CD8-positive, alpha-beta memory T cell (primary cell): ENCODE data around the gene PIP5KL1. TPM values are rescaled to one million over a fixed set of nuclear protein-coding genes. Genes with fewer than 3 reads are reported as not detected.

Experiments
- CTCF ChIA-PET: fragments of 350-600 bp; sonication (Branson Sonifier 250); formaldehyde crosslinking; loops from one replicate; lab custom pipeline; 2021; ENCODE audit warnings: antibody characterized with exemption; lab: Charles Lee
- POLR2A ChIA-PET: fragments of 350-600 bp; sonication (Branson Sonifier 250); formaldehyde crosslinking; loops from one replicate; lab custom pipeline; 2021; ENCODE audit warnings: antibody characterized with exemption; lab: Charles Lee
- DNase-seq, 5 donors: peaks; one replicate each; pipeline versions ENCODE4 v3.0.0 to v3.0.0-alpha.2; 2020 to 2022; ENCODE audit warnings: mixed read lengths in 1 of 5
- H3K27ac ChIP-seq: one replicate; pipeline ENCODE4 v1.7.0; 2013; ENCODE audit warnings: low read depth, mild to moderate bottlenecking, low read length, moderate library complexity
- H3K27me3 ChIP-seq: 2 replicates; pipeline ENCODE4 v1.7.0; 2013; ENCODE audit warnings: low read length, mild to moderate bottlenecking; ENCODE audit not compliant: insufficient read depth, poor library complexity, severe bottlenecking
- H3K36me3 ChIP-seq: 2 replicates; pipeline ENCODE4 v1.7.0; 2013; ENCODE audit warnings: mild to moderate bottlenecking, low read length, moderate library complexity; ENCODE audit not compliant: insufficient read depth
- H3K4me1 ChIP-seq: 2 replicates; pipeline ENCODE4 v1.7.0; 2013; ENCODE audit warnings: mild to moderate bottlenecking, low read length, moderate library complexity; ENCODE audit not compliant: insufficient read depth
- H3K4me3 ChIP-seq: 2 replicates; pipeline ENCODE4 v1.7.0; 2013; ENCODE audit warnings: mild to moderate bottlenecking, low read length
- H3K9me3 ChIP-seq: 2 replicates; pipeline ENCODE4 v1.7.0; 2013; ENCODE audit warnings: mild to moderate bottlenecking, low read length
- H3K27ac Mint-ChIP-seq, 8 donors: one replicate each; pipeline ENCODE4 v1.8.0; 2020 to 2021; ENCODE audit warnings: mixed read lengths in 8 of 8, mild to moderate bottlenecking in 6 of 8, inconsistent platforms in 3 of 8, moderate library complexity in 3 of 8
- H3K27me3 Mint-ChIP-seq, 2 donors: one replicate each; pipeline ENCODE4 v1.8.0; 2020 to 2021; ENCODE audit warnings: mixed read lengths in 2 of 2, mild to moderate bottlenecking in 1 of 2, moderate library complexity in 1 of 2
- H3K36me3 Mint-ChIP-seq, 3 donors: one replicate each; pipeline ENCODE4 v1.8.0; 2020 to 2021; ENCODE audit warnings: mixed read lengths in 3 of 3, inconsistent platforms in 1 of 3, mild to moderate bottlenecking in 1 of 3
- H3K4me1 Mint-ChIP-seq, 3 donors: one replicate each; pipeline ENCODE4 v1.8.0; 2020 to 2021; ENCODE audit warnings: mixed read lengths in 3 of 3, inconsistent platforms in 1 of 3, mild to moderate bottlenecking in 1 of 3
- H3K4me3 Mint-ChIP-seq, 7 donors: one replicate each; pipeline ENCODE4 v1.8.0; 2020 to 2021; ENCODE audit warnings: mixed read lengths in 7 of 7, mild to moderate bottlenecking in 6 of 7, moderate library complexity in 4 of 7, inconsistent platforms in 2 of 7
- H3K9me3 Mint-ChIP-seq, 5 donors: one replicate each; pipeline ENCODE4 v1.8.0; 2020 to 2022; ENCODE audit warnings: mixed read lengths in 5 of 5, mild to moderate bottlenecking in 3 of 5, moderate library complexity in 2 of 5, inconsistent platforms in 1 of 5
- polyA plus RNA-seq: library from polyadenylated mRNA; unstranded; fragments of 300-500 nt; fragmentation: Illumina TruSeq; gene quantifications from one replicate; pipeline ENCODE4 v1.2.3, GENCODE V29; 2021
- total RNA-seq, 2 experiments: library from RNA; stranded (reverse); gene quantifications; one replicate each; pipeline ENCODE4 v1.2.3, GENCODE V29; 2021

Gene PIP5KL1
- total and polyA plus RNA-seq, 3 experiments from 2014 or later, result 0.89 to 2.5 (median 1.4) TPM

DNA sequence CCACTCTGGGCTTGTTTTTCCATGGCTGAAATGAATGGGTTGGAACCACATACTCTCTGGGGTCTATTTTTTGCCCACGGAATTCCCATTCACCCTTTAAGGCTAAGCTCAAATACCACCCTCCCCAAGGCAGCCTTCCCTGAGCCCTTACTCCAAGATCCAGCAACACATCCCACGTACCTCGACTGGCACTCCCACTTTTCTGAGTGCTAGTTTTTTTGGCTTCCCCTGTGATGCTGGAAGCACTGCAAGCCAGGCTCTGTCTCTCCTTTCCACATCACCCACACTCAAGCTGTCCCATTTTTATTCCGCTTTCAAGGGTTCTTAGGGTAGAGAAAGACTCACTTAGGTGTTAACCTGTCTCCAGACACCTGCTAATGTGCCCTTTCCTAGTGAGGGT is 37.2 kb downstream of the PIP5KL1 start:
- peaks cover 46% of the 10 kb centered on the region for H3K36me3 ChIP-seq
- ChIA-PET POLR2A (no interaction called here), CTCF (interaction anchor here (1.2 to 2.0 kb wide), 4 partner anchors 11 to 158 kb away, joined by 3 to 6 read pairs (median 4); partner anchors contain the start of gene TOR2A)

DNA sequence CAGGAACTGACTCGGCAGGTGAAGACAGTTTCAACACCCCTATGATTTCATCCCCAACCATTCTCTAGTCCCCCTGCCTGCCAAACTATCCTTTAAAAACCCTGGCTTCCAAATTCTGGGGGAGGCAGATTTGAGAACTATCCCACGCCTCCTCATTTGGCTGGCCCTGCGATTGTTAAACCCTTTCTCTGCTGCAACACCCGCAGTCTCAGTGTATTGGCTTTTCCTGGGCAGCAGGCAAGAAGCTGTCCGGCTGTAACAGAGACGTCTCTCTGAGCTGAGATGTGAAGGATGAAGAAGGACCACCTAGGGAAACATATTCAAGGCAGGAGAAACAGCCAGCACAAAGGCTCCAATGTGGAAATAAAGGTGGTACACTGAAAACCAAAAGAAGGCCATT is 37.7 kb downstream of the PIP5KL1 start:
- POLR2A ChIA-PET, result no interaction called here
- peak overlapping the region in 5 of 8 donors; percentile 6 to 90 (median 51) for H3K27ac Mint-ChIP-seq

More for the DNA sequence above, 37.2 kb downstream of the PIP5KL1 start:
- peak overlapping the region in 2 of 8 donors; percentile 44 to 60 for H3K27ac Mint-ChIP-seq
- peaks cover 0 to 1% of the 10 kb centered on the region in 2 donors for H3K27me3 Mint-ChIP-seq
- DNase-seq, result no peak
- no peak overlapping the region for H3K4me3 Mint-ChIP-seq
- no peak overlapping the region for H3K4me3 ChIP-seq
- H3K36me3 Mint-ChIP-seq, result peaks cover 39 to 79% (median 42%) of the 10 kb centered on the region in 3 donors
- H3K27me3 ChIP-seq, result no peaks in the 10 kb centered on the region
- peaks cover 15 to 51% (median 35%) of the 10 kb centered on the region in 3 donors for H3K4me1 Mint-ChIP-seq
- peaks cover 15% of the 10 kb centered on the region for H3K4me1 ChIP-seq
- peaks cover 0 to 11% (median 0%) of the 10 kb centered on the region in 5 donors for H3K9me3 Mint-ChIP-seq
- no peaks in the 10 kb centered on the region for H3K9me3 ChIP-seq
- no peak overlapping the region for H3K27ac ChIP-seq

DNA sequence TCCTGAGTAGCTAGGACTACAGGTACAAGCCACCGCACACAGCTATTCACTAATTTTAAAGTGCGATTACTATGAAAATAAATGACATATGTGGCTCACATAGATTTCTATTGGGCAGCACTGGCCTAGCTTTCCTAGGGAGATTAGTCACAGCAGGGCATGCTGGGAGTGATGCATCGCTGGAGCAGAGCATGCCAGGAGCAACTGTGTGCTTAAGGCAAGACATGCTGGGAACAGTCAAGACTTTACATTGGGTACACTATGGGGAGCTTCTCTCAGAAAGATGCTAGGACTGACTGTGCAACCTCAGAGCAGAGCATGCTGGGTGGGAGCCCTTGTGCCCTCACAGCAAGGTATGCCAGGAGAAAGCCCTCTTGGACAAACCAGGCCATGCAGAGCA is 40.5 kb downstream of the PIP5KL1 start:
- ChIA-PET CTCF (interaction anchor here (1.2 to 2.9 kb wide), 3 partner anchors 10 to 32 kb away, joined by 4 to 15 read pairs (median 8); no protein-coding TSS in a partner anchor), POLR2A (interaction anchor here (0.5 kb wide), 1 partner anchor 111 kb away, joined by 3 read pairs; no protein-coding TSS in a partner anchor)
- Mint-ChIP-seq H3K9me3 (peaks cover 0 to 11% (median 0%) of the 10 kb centered on the region in 5 donors), H3K27me3 (peaks cover 0 to 1% of the 10 kb centered on the region in 2 donors), H3K27ac (no peak overlapping the region), H3K4me1 (peaks cover 4 to 30% (median 15%) of the 10 kb centered on the region in 3 donors), H3K36me3 (peaks cover 27 to 88% (median 36%) of the 10 kb centered on the region in 3 donors), H3K4me3 (no peak overlapping the region)
- DNase-seq, result no peak
- Histone ChIP-seq H3K4me1 (no peaks in the 10 kb centered on the region), H3K9me3 (no peaks in the 10 kb centered on the region), H3K27ac (no peak overlapping the region), H3K4me3 (no peak overlapping the region), H3K36me3 (peaks cover 57% of the 10 kb centered on the region), H3K27me3 (no peaks in the 10 kb centered on the region)

More for the DNA sequence above, 37.7 kb downstream of the PIP5KL1 start:
- Histone ChIP-seq H3K4me3 (no peak overlapping the region), H3K27me3 (no peaks in the 10 kb centered on the region), H3K36me3 (peaks cover 49% of the 10 kb centered on the region), H3K9me3 (no peaks in the 10 kb centered on the region), H3K4me1 (peaks cover 11% of the 10 kb centered on the region), H3K27ac (no peak overlapping the region)
- Mint-ChIP-seq H3K4me1 (peaks cover 13 to 48% (median 31%) of the 10 kb centered on the region in 3 donors), H3K4me3 (no peak overlapping the region), H3K27me3 (peaks cover 0 to 1% of the 10 kb centered on the region in 2 donors), H3K9me3 (peaks cover 0 to 11% (median 0%) of the 10 kb centered on the region in 5 donors), H3K36me3 (peaks cover 39 to 82% (median 43%) of the 10 kb centered on the region in 3 donors)
- CTCF ChIA-PET, result interaction anchor here (1.2 to 1.5 kb wide), 3 partner anchors 10 to 158 kb away, joined by 3 to 4 read pairs (median 3); partner anchors contain the start of gene TOR2A
- no peak for DNase-seq

DNA sequence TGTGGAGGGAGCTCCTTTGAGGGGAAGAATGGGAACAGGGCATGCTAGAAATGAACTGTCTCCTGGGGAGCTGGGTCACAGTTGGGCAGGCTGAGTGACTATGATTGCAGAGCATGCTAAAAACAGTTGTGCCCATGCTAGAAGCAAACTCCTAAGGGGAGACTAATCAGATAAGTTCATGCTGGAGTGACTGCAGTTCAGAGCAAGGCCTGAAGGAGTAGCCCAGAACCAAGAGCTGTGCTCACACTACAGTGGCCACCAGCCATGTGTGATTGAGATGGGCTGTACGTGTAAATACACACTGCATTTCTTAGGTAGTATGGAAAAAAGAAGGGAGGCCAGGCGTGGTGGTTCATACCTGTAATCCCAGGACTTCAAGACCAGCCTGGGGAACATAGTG is 42.8 kb downstream of the PIP5KL1 start:
- Mint-ChIP-seq H3K36me3 (peaks cover 4 to 82% (median 18%) of the 10 kb centered on the region in 3 donors), H3K4me1 (peaks cover 9 to 39% (median 12%) of the 10 kb centered on the region in 3 donors), H3K4me3 (no peak overlapping the region), H3K27me3 (peaks cover 0 to 1% of the 10 kb centered on the region in 2 donors), H3K27ac (peak overlapping the region in 2 of 8 donors; percentile 60 to 70), H3K9me3 (peaks cover 0 to 3% (median 0%) of the 10 kb centered on the region in 5 donors)
- no peak for DNase-seq
- H3K9me3 ChIP-seq, result no peaks in the 10 kb centered on the region
- CTCF ChIA-PET, result interaction anchor here (2.9 kb wide), 1 partner anchor 18 kb away, joined by 15 read pairs; no protein-coding TSS in a partner anchor
- no peaks in the 10 kb centered on the region for H3K4me1 ChIP-seq
- POLR2A ChIA-PET, result interaction anchor here (1.0 kb wide), 1 partner anchor 29 kb away, joined by 3 read pairs; the partner anchor contains the start of gene ST6GALNAC4
- peaks cover 34% of the 10 kb centered on the region for H3K36me3 ChIP-seq
- H3K27me3 ChIP-seq, result no peaks in the 10 kb centered on the region
- no peak overlapping the region for H3K27ac ChIP-seq
- H3K4me3 ChIP-seq, result no peak overlapping the region

- peaks cover 32% of the 10 kb centered on the region for H3K36me3 ChIP-seq
- peaks cover 0 to 75% (median 11%) of the 10 kb centered on the region in 3 donors for H3K36me3 Mint-ChIP-seq
These were observed 44.1 kb downstream of the PIP5KL1 start for GRCh38 chr9:127886401-127886972.

GRCh38 chr9:127885508-127886281 is 44.9 kb downstream of the PIP5KL1 start:
- no peaks in the 10 kb centered on the region for H3K9me3 Mint-ChIP-seq
- Histone ChIP-seq H3K27ac (no peak overlapping the region), H3K4me3 (no peak overlapping the region), H3K9me3 (no peaks in the 10 kb centered on the region), H3K36me3 (peaks cover 29% of the 10 kb centered on the region), H3K4me1 (no peaks in the 10 kb centered on the region), H3K27me3 (no peaks in the 10 kb centered on the region)
- peaks cover 0 to 67% (median 9%) of the 10 kb centered on the region in 3 donors for H3K36me3 Mint-ChIP-seq
- H3K4me3 Mint-ChIP-seq, result no peak overlapping the region
- ChIA-PET CTCF (interaction anchor here (0.9 to 2.1 kb wide), 5 partner anchors 16 to 151 kb away, joined by 3 to 8 read pairs (median 7); partner anchors contain the start of gene TOR2A), POLR2A (no interaction called here)
- H3K27ac Mint-ChIP-seq, result peak overlapping the region in 1 of 8 donors; percentile 32
- no peak for DNase-seq
- peaks cover 6 to 27% (median 9%) of the 10 kb centered on the region in 3 donors for H3K4me1 Mint-ChIP-seq
- H3K27me3 Mint-ChIP-seq, result no peaks in the 10 kb centered on the region

More at GRCh38 chr9:127886401-127886972, 44.1 kb downstream of the PIP5KL1 start:
- Mint-ChIP-seq H3K9me3 (no peaks in the 10 kb centered on the region), H3K4me3 (no peak overlapping the region), H3K27ac (peak overlapping the region in 3 of 8 donors; percentile 29 to 72 (median 42)), H3K4me1 (peaks cover 6 to 33% (median 9%) of the 10 kb centered on the region in 3 donors), H3K27me3 (peaks cover 0 to under 1% of the 10 kb centered on the region in 2 donors)
- POLR2A ChIA-PET, result interaction anchor here (1.0 kb wide), 1 partner anchor 31 kb away, joined by 3 read pairs; the partner anchor contains the start of gene ST6GALNAC4
- no peaks in the 10 kb centered on the region for H3K27me3 ChIP-seq
- no peak for DNase-seq
- H3K9me3 ChIP-seq, result no peaks in the 10 kb centered on the region
- no peak overlapping the region for H3K4me3 ChIP-seq
- H3K27ac ChIP-seq, result no peak overlapping the region
- no peaks in the 10 kb centered on the region for H3K4me1 ChIP-seq
- CTCF ChIA-PET, result interaction anchor here (1.4 to 2.1 kb wide), 3 partner anchors 20 to 152 kb away, joined by 3 to 8 read pairs (median 7); partner anchors contain the start of gene TOR2A

- ChIA-PET CTCF (interaction anchor here (0.9 to 2.1 kb wide), 5 partner anchors 15 to 150 kb away, joined by 3 to 8 read pairs (median 7); partner anchors contain the start of gene TOR2A), POLR2A (no interaction called here)
- no peaks in the 10 kb centered on the region for H3K9me3 ChIP-seq
- Mint-ChIP-seq H3K9me3 (no peaks in the 10 kb centered on the region), H3K27me3 (no peaks in the 10 kb centered on the region), H3K4me1 (peaks cover 6 to 27% (median 9%) of the 10 kb centered on the region in 3 donors), H3K27ac (peak overlapping the region in 3 of 8 donors; percentile 23 to 89 (median 83)), H3K36me3 (peaks cover 0 to 62% (median 9%) of the 10 kb centered on the region in 3 donors), H3K4me3 (no peak overlapping the region)
- H3K27ac ChIP-seq, result no peak overlapping the region
- H3K36me3 ChIP-seq, result peaks cover 22% of the 10 kb centered on the region
- H3K4me3 ChIP-seq, result no peak overlapping the region
- H3K27me3 ChIP-seq, result no peaks in the 10 kb centered on the region
- H3K4me1 ChIP-seq, result no peaks in the 10 kb centered on the region
- DNase-seq, result no peak
These were observed 45.5 kb downstream of the PIP5KL1 start for GRCh38 chr9:127884976-127885490.
